ENCODE data around the gene ARHGEF11.
"Not testable (repeated sequence)": the region's sequence is repeated elsewhere in the genome, so short reads cannot be mapped to it uniquely, and the experiment has no call there.

ARHGEF11 gene

DNA sequence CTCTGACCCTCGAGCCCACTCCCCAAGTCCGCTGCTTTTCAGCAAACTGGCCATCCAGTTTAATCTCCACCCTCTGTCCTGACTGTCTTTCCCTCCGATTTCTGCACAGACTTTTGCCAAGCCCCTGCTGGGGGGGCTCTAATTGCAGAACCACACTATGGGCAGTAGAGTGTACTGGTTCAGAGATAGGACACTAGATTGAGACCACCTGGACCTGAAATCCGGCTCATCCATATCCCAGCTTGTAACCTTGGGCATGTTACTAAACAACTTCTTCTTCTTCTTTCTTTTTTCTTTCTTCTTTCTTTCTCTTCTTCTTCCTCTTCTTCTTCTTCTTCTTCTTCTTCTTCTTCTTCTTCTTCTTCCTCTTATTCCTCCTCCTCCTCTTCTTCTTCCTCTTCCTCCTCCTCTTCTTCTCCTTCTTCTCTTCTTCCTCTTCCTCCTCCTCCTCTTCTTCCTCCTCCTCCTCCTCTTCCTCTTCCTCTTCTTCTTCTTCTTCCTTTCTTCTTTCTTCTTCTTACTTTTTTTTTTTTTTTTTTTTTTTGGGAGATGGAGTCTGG, 117.4 kb downstream of the ARHGEF11 start:
- TF ChIP-seq, protein P1, sequence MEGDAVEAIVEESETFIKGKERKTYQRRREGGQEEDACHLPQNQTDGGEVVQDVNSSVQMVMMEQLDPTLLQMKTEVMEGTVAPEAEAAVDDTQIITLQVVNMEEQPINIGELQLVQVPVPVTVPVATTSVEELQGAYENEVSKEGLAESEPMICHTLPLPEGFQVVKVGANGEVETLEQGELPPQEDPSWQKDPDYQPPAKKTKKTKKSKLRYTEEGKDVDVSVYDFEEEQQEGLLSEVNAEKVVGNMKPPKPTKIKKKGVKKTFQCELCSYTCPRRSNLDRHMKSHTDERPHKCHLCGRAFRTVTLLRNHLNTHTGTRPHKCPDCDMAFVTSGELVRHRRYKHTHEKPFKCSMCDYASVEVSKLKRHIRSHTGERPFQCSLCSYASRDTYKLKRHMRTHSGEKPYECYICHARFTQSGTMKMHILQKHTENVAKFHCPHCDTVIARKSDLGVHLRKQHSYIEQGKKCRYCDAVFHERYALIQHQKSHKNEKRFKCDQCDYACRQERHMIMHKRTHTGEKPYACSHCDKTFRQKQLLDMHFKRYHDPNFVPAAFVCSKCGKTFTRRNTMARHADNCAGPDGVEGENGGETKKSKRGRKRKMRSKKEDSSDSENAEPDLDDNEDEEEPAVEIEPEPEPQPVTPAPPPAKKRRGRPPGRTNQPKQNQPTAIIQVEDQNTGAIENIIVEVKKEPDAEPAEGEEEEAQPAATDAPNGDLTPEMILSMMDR (IDR thresholded peaks at IDR 0.05) = peak; percentile 74
- no peak for TF ChIP-seq ZFX (IDR thresholded peaks at IDR 0.05; ENCODE audit: borderline replicate concordance)
- no peak overlapping the region for H3K27ac ChIP-seq

DNA sequence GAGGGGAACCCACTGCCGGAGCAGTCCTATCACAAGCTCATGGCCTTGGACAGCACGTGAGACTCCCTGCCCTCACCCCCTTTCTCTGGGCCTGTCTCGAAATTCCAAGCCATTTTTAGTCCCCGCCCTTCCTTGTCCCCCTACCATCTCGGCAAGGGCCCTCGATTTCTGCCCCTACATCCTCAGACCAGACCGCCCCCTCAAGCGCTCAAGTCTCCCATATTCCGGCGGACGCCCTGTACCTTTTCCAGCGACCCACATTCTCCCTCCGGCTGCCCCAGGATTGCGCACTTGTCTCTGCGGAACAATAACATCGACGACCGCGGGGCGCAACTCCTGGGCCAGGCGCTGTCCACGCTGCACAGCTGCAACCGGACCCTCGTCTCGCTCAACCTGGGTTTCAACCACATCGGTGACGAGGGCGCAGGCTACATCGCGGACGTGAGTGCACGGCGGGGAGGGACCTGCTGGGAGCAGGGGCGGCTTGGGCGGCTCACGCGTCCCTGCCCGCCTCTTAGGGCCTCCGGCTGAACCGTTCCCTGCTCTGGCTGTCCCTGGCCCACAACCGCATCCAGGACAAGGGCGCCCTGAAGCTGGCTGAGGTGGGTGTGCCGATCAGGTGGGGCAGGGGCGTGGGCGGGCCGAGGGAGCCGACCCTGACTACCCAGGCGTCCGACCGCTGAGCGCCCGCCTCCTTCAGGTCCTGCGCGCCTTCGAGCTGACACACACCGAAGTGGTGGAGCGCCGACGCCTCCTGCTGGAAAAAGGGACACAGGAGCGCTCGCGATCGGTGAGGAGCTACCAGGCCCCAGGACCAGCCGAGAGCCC, 118.1 kb downstream of the ARHGEF11 start:
- TF ChIP-seq, protein P1 (IDR thresholded peaks at IDR 0.05) = peak; percentile 98
- TF ChIP-seq ZFX (IDR thresholded peaks at IDR 0.05; ENCODE audit: borderline replicate concordance) = no peak
- H3K27ac ChIP-seq = no peak overlapping the region

- H3K27ac ChIP-seq = not testable (repeated sequence)
These were observed 118.8 kb downstream of the ARHGEF11 start for GRCh38 chr1:156926695-156927094.

- TF ChIP-seq, protein P1 (IDR thresholded peaks at IDR 0.05) = no peak
- no peak for TF ChIP-seq ZFX (IDR thresholded peaks at IDR 0.05; ENCODE audit: borderline replicate concordance)
- H3K27ac ChIP-seq = no peak overlapping the region
These were observed 119.4 kb downstream of the ARHGEF11 start for GRCh38 chr1:156926175-156926574.

DNA sequence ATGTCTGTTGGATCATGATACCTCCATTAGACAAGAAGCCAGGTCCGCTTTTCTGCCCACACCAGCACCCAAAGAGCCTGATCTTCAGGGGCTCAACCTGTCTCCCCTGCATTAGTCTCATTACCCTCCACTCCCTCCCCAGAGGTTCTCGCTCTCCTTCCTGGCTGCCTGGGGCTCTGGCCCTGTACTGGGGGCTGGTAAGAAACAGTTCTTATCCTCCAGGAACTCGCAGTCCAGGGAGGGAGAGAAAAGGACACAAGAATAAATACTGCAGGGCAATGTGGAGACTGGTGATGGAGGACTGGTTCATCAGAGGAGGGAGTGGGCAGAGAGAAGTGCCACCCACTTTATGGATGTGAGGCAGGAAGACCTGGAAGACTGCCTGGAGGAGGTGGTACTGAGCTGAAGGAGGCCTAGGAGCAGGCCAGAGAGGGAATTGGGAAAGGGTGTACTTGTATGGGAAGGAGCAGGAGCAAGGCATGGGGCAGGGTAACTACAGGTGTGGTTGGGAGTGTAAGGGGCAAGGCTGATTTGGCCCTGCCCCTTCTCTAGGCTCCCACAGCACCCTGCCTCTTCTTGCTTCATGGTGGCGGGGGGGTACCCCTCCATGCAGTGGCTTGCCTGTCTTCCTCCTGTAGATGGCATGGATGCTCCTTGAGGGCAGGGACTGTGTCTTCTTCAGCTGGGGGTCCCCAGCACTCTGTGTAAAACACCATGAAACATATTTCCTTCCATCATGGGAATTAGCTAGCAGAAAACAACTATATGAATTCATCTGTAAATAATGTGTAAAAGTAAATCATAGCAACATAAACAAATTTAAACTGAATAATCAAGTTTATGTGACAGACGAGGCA, 120.2 kb downstream of the ARHGEF11 start:
- TF ChIP-seq, protein P1 (IDR thresholded peaks at IDR 0.05) = no peak
- TF ChIP-seq ZFX (IDR thresholded peaks at IDR 0.05; ENCODE audit: borderline replicate concordance) = no peak
- no peak overlapping the region for H3K27ac ChIP-seq

DNA sequence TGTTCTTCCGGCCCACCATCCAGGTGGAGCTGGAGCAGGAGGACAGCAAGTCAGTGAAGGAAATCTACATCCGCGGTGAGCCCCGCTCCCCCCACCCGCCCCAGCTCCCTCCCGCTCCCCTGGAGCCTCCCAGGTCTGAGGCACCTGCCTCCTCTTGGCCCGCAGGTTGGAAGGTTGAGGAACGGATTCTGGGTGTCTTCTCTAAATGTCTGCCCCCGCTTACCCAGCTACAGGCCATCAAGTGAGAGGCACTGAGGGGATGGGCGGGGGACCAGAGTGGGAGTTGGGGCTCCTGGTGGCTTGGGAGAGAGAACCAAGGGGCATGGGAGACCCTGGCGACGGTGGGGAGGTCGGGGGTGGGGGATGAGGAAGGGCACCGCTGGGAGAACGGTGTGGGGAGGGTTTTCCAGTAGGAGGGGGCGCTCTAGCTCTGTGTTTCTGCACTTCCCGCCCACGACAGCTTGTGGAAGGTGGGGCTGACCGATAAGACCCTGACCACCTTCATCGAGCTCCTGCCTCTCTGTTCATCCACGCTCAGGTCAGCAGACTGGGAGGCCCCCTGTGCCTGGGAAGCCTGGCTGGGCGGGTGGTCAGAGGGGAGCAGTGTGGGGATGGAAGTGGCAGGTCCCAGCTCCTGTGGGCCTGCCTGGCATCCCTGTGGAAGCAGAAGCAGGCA, 120.9 kb downstream of the ARHGEF11 start:
- no peak overlapping the region for H3K27ac ChIP-seq
- TF ChIP-seq ZFX (IDR thresholded peaks at IDR 0.05; ENCODE audit: borderline replicate concordance) = no peak
- TF ChIP-seq, protein P1 (IDR thresholded peaks at IDR 0.05) = no peak

Data from 22Rv1 (cell line).